ENCODE results near the gene SLC25A6.
A peak's percentile ranks its signal among the peaks of the same experiment; 100 is the strongest.
"Not testable (repeated sequence)": the region's sequence is repeated elsewhere in the genome, so short reads cannot be mapped to it uniquely, and the experiment has no call there.

The SLC25A6 gene

DNA sequence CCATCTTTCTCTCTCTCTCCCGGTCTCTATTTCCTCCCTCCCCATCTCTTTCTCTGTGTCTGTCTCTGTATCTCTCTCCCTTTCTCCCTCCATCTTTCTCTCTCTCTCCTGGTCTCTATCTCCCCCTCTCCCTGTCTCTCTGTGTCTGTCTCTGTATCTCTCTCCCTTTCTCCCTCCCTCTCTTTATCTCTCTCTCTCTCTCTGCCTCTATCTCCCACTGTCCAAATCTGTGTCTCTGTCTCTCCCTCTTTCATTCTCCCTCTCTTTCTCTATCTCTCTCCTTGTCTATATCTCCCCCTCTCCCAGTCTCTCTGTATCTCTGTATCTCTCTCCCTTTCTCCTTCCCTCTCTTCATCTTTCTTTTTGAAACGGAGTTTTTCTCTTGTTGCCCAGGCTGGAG is 31.7 kb downstream of the SLC25A6 start:
- in situ Hi-C loops (cut with MboI; ENCODE audit: low pct_unique_long_range_greater_than_20kb, low sequenced_read_pairs), result no loop called here
- DNase-seq, result no peak

GRCh38 chrX:1359477-1359873 is 32.4 kb downstream of the SLC25A6 start:
- in situ Hi-C loops (cut with MboI; ENCODE audit: low pct_unique_long_range_greater_than_20kb, low sequenced_read_pairs), result no loop called here
- no peak for DNase-seq

GRCh38 chrX:1358793-1359476 is 33.0 kb downstream of the SLC25A6 start:
- in situ Hi-C loops (cut with MboI; ENCODE audit: low pct_unique_long_range_greater_than_20kb, low sequenced_read_pairs), result no loop called here
- DNase-seq, result no peak

- no peak for DNase-seq
- in situ Hi-C loops (cut with MboI; ENCODE audit: low pct_unique_long_range_greater_than_20kb, low sequenced_read_pairs), result no loop called here
Observed at GRCh38 chrX:1357993-1358392, 33.9 kb downstream of the SLC25A6 start.

DNA sequence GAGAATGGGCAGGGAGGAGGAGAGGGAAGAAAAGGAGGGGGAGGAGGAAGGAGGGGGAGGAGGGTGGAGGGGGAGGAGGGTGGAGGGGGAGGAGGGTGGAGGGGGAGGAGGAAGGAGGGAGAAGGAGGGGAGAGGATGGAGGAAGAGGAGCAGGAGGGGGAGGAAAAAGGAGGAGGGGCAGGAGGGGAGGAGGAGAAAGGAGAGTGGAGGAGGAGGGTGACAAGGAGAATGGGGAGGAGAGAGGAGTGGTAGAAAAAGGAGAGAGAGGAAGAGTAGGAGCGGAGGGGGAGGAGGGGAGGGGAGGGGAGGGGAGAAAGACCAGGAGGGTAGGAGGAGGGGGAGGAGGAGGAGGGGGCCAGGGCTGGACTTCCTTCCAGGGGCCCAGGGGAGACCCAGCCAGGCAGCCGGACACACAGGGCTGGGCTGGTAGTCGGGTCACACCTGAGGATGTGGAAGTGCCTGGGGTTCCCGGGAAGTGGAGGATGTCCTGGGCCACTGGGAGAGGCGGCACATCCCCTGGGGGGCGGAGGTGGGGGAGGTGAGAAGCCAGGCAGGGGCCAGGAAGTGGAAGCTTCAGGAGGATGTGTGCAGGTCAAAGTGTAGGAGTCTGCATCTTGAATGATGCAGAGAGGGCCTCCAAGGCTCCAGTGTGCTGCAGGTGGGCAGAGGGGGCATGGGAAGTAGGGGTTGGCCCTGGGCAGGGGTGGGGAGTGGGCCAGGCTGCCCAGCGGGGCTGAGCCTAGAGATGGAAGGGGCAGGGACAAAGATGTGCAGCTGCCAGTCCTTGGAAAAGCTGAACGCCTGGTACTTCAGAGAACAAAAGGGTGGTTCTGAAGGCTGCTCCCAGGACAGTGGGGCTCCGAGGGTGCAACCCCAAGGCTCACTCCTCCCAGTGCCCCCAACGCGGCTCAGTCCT is 36.5 kb downstream of the SLC25A6 start:
- no peak for DNase-seq
- in situ Hi-C loops (cut with MboI; ENCODE audit: low pct_unique_long_range_greater_than_20kb, low sequenced_read_pairs), result no loop called here

DNA sequence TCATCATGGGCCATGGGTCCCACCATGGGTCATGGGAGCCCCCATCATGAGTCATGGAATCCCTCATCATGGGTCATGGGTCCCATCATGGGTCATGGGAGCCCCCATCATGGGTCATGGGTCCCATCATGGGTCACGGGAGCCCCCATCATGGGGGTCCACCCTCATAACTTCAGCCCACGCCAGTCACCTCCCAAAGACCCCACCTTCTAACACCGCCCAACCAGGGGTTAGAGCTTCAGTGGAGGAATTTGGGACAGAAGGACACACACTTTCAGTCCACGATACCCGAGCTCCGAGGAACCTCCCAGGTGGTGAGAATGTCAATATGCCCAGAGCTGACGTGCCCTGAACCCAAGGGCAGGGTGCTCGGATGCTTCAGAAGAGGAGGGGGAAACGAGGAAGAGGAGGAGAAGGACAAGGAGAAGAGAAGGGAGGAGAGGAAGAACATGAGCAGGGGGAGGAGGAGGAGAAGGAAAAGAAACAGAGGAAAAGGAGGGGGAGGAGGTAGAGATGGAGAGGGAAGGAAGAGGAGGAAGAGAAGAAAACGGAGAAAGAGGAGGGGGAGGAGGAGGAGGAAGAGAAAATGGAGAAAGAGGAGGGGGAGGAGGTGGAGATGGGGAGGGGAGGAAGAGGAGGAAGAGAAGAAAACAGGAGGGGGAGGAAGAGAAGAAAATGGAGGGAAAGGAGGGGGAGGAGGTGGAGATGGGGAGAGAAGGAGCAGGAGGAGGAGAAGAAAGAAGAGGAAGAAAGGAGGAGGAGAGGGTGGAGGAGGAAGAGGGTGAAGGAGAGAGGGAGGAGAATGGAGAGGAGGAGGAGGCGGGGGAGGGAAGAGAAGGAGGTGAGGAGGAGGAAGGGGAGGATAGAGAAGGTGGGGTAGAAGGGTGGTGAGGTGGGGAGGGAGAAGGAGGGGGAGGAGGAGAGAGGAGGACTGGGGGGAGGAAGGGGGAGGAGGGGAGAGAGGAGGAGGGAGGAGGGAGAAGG is 37.6 kb downstream of the SLC25A6 start:
- DNase-seq, result no peak
- in situ Hi-C loops (cut with MboI; ENCODE audit: low pct_unique_long_range_greater_than_20kb, low sequenced_read_pairs), result no loop called here

- DNase-seq, result no peak
- in situ Hi-C loops (cut with MboI; ENCODE audit: low pct_unique_long_range_greater_than_20kb, low sequenced_read_pairs), result no loop called here
Observed at GRCh38 chrX:1351981-1352714, 39.8 kb downstream of the SLC25A6 start.

DNA sequence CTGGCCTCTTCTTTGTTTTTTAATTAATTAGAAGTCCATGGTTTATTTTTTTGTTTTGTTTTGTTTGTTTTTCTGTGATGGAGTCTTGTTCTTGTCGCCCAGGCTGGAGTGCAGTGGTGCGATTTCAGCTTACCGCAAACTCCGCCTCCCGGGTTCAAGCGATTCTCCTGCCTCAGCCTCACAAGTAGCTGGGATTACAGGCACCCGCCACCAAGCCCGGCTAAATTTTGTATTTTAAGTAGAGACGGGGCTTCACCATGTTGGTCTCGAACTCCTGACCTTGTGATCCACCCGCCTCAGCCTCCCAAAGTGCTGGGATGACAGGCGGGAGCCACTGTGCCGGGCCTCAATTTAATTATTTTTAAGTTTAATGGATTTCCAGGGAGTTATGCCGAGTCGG is 42.3 kb downstream of the SLC25A6 start:
- DNase-seq; in situ Hi-C loops (cut with MboI; ENCODE audit: low pct_unique_long_range_greater_than_20kb, low sequenced_read_pairs): not testable (repeated sequence)

DNA sequence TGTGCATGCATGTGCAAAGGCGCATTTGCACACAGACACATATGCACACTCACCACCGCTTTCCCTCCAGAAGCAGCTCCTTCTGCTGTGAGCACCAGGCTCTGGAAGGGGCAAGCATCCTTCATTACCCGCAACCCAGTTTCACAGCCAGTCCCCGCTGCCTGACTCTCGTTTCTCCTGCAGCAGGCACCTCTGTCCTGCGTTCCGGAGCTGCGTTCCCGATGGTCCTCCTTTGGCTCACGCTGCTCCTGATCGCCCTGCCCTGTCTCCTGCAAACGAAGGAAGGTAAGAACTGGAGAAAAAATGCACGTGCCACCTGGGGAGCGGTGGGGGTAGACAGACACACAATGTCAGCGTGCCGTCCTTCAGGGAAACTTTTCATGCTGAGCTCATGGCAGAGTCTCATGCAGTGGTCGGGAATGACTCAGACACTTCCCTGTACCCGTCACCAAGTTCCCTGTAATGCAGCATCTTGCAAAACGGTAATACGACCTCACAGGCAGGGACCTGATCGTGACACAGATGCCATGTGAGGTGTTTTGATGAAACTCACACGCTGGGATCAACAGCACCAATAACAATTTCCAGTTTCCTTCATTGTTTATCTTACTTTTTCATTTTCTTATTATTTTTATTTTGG is 50.2 kb downstream of the SLC25A6 start:
- in situ Hi-C loops (cut with MboI; ENCODE audit: low pct_unique_long_range_greater_than_20kb, low sequenced_read_pairs), result no loop called here
- no peak for DNase-seq

GRCh38 chrX:1336948-1337779 is 54.7 kb downstream of the SLC25A6 start:
- in situ Hi-C loops (cut with MboI; ENCODE audit: low pct_unique_long_range_greater_than_20kb, low sequenced_read_pairs), result no loop called here
- DNase-seq, result no peak

- peak; percentile 98 for DNase-seq
- in situ Hi-C loops (cut with MboI; ENCODE audit: low pct_unique_long_range_greater_than_20kb, low sequenced_read_pairs), result no loop called here
Observed at GRCh38 chrX:1336331-1336943, 55.5 kb downstream of the SLC25A6 start, which contains the start of gene IL3RA. Gene IL3RA, plus strand, starts transcription at chrX:1336785. Its CDS starts 4,981 bp downstream, at chrX:1341766.
